HG02981 (cell line): ENCODE results near the gene PTGER4.
"Not testable (repeated sequence)": the region's sequence is repeated elsewhere in the genome, so short reads cannot be mapped to it uniquely, and the experiment has no call there.

Experiments used
- ATAC-seq: cut with Tn5 transposase; IDR thresholded peaks from one replicate; pipeline ENCODE4 v1.9.1; 2021; ENCODE audit warnings: mild to moderate bottlenecking, moderate library complexity; ENCODE audit not compliant: unreplicated experiment

The PTGER4 gene

DNA sequence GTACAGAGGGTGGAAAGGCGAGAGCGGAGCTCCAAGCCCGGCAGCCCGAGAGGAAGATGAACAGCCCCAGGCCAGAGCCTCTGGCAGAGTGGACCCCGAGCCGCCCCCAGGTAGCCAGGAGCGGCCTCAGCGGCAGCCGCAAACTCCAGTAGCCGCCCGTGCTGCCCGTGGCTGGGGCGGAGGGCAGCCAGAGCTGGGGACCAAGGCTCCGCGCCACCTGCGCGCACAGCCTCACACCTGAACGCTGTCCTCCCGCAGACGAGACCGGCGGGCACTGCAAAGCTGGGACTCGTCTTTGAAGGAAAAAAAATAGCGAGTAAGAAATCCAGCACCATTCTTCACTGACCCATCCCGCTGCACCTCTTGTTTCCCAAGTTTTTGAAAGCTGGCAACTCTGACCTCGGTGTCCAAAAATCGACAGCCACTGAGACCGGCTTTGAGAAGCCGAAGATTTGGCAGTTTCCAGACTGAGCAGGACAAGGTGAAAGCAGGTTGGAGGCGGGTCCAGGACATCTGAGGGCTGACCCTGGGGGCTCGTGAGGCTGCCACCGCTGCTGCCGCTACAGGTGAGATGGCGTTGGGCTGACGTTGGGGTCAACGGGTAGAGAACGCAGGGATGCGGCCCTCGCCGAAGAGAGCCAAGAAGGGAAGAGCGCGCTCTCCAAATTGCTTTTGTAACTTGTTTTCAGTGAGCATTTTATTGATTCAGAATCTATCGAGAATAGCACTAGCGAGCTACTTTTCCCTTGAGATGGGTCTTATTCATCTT is at the start of gene PTGER4:
TSS of gene PTGER4 (plus strand) at position 3 of the 769 bp plus-strand sequence. CDS start 1,079 bp downstream, outside the sequence.
- ATAC-seq = peak; percentile 10

- no peak for ATAC-seq
Observed at GRCh38 chr5:40630126-40630525, 49.6 kb upstream of the PTGER4 start.

- no peak for ATAC-seq
Observed at GRCh38 chr5:40631236-40631635, 48.5 kb upstream of the PTGER4 start.

DNA sequence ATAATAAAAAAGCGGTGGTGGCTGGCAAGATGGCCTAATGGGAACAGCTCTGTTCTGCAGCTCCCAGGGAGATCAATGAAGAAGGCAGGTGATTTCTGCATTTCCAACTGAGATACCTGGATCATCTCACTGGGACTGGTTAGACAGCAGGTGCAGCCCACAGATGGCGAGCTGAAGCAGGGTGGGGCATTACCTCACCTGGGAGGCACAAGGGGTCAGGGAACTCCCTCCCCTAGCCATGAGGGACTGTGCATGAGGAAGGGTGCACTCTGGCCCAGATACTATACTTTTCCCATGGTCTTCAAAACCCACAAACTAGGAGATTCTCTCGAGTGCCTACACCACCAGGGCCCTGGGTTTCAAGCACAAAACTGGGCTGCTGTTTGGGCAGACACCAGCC is 45.6 kb upstream of the PTGER4 start:
- ATAC-seq = no peak

GRCh38 chr5:40634593-40634992 is 45.1 kb upstream of the PTGER4 start:
- ATAC-seq = no peak

GRCh38 chr5:40639531-40639930 is 40.2 kb upstream of the PTGER4 start:
- ATAC-seq = not testable (repeated sequence)

DNA sequence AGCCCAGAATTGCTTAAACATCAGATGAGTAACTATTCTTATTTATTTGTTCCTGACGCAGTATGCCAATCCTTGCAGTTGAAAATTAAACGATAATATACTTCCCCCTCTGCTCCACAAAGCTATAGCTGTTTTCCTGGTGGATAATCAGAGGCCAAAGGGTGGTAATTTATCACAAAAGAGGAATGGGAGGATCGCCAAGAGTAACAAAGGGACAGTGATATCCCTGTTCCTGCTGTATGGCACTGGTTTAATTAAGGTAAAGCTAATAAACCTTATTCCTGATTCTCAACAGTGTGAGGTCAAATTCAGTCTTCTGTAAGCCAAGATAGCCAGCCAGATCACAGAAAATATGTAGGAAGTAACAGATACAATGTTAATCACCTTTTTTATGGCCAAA is 33.4 kb upstream of the PTGER4 start:
- no peak for ATAC-seq

- no peak for ATAC-seq
Observed at GRCh38 chr5:40648150-40648549, 31.6 kb upstream of the PTGER4 start.

GRCh38 chr5:40649463-40650030 is 30.2 kb upstream of the PTGER4 start:
- no peak for ATAC-seq

DNA sequence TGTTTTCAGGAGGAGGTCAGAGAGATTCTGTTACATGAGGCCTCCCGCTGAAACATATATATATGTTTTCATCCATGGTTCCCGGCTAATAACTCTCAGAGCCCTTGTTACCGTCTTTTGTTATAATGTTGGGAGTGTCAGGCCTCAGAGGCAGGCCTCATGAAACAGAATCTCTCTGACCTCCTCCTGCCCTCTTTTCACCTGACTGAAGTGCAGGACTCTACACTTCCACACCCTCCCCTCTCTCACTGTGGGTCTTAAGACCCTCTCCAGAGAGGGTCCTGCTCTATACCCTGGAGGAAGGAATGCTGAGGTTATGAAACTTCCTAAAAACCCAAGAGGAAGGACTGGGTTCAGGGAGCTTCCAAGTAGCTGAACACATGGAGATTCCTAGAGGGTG is 28.5 kb upstream of the PTGER4 start:
- no peak for ATAC-seq

GRCh38 chr5:40652441-40653220 is 27.1 kb upstream of the PTGER4 start:
- ATAC-seq = no peak

GRCh38 chr5:40653221-40654022 is 26.3 kb upstream of the PTGER4 start:
- ATAC-seq = no peak

DNA sequence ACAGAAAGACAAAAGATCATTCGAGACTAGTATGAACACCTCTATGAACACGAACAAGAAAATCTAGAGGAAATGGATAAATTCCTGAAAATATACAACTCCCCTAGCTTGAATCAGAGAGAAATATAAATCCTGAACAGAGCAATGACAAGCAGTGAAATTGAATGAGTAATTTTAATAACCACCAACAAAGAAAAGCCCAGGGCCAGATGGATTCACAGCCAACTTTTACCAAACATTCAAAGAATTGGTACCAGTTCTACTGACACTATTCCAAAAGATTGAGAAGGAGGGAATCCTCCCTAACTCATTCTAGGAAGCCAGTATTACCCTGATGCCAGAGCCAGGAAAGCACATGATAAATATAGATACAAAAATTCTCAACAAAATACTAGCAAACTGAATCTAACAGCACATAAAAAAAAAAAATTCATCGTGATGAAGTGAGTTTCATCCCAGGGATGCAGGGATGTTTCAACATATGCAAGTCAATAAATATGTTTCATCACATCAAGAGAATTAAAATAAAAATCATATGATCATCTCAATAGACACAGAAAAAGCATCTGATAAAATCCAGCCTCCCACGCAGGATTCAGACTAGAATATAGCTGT is 25.2 kb upstream of the PTGER4 start:
- ATAC-seq = no peak

DNA sequence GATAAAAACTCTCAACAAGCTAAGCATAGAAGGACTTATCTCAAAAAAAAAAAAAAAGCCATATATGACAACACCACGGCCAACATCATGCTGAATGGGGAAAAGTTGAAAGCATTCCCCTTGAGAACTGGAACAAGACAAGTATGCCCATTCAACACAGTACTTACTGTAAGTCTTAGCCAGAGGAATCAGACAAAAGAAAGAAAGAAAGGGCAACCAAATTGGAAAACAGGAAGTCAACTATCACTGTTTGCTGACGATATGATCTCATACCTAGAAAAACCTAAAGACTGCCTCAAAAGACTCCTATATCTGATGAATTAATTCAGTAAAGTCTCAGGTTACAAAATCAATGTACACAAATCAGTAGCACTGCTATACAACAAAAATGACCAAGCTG is 24.6 kb upstream of the PTGER4 start:
- ATAC-seq = no peak

DNA sequence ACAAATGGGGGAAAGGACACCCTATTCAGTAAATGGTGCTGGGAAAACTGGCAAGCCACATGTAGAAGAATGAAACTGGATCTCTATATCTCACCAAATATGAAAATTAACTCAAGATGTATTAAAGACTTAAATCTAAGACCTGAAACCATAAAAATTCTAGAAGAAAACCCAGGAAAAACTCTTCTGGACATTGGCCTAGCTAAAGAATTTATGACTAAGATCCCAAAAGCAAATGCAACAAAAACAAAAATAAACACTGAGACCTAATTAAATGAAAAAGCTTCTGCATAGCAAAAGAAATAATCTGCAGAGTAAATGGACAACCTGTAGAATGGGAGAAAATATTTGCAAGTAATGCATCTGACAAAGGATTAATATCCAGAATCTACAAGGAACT is 23.6 kb upstream of the PTGER4 start:
- not testable (repeated sequence) for ATAC-seq

DNA sequence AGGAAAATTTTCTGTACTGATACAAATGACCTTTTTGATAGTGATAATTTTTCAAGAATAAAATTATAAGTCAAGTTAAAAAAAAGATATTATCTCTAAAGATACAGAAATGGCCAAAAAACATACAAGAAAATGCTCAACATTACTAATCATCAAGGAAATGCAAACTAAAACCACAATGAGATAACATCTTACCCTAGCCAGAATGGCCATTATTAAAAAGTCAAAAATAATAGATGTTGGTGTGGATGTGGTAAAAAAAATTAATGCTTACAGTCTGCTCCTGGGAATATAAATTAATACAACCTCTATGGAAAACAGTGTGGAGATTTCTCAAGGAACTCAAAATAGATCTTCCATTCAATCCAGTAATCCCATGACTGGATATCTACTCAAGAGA is 22.9 kb upstream of the PTGER4 start:
- ATAC-seq = no peak

- no peak for ATAC-seq
Observed at GRCh38 chr5:40660751-40661150, 19.0 kb upstream of the PTGER4 start.

- no peak for ATAC-seq
Observed at GRCh38 chr5:40665635-40666298, 13.9 kb upstream of the PTGER4 start.

DNA sequence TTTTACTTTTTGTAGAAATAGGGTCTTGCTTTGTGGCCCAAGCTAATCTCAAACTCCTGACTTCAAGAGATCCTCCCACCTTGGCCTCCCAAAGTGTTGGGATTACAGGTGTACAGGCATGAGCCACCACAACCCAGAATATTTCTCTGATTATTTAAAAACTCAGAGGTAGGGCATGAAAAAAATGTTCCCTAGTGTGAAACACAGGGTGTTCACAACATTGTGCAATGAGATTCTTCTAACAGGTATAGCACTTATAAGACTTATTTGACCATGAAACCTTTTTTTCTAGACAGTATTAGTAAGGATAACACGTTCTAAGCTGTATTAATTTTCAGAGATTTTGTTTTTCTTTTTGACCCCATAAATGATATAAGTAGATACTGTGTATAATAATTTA is 13.1 kb upstream of the PTGER4 start:
- ATAC-seq = no peak

GRCh38 chr5:40667161-40667663 is 12.5 kb upstream of the PTGER4 start:
- no peak for ATAC-seq
